Stimulated activated CD4-positive, alpha-beta T cell treated with anti-CD3 and anti-CD28 coated beads, Interleukin-1b, Interleukin-23, amount 100 ng/mL, for 48 hours (primary cell): Measurements from ENCODE around the gene MTA2.

Experiments used
- DNase-seq: peaks from one replicate; pipeline ENCODE4 v3.0.0-alpha.2; 2020

Gene MTA2

DNA sequence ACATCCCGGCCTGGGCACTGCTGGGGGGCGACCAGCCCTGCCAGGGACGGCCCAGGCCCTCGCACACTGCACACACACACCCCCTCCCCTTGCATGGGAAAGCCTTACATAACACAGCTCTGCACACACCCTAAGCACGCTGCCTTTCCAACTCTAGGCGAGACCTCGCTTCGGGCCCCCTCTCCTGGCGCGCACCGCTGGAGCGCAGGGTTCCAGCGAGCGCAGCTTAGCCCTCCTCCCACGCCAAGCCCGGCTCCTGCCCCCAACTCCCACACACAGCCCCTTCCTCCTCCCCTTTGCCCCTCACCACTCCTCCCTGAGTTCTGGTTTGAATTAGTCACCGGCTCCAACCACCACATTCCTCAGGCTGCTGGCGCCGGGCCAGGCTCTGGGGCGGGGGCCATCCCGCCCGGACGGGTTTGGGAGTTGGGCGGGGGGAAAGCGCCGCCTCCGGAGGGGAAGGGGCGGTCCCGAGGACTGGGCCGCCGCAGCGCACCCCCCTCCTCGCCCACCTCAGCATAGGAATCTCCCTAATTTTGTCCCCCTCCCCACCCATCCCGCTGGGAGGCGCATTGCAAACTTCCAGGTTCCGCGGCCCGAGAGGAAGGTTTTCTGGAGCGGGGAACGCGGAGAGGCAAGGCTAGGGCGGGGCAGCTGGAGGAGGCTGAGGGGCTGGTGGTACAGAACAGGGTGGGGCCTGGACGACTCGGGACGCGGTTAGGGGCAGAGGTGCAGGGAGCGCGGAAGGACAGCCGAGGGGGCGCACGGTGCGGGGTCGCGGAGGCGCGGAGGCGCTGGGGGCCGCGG is 56.0 kb downstream of the MTA2 start:
- DNase-seq, result no peak

- no peak for DNase-seq
These were observed 56.9 kb downstream of the MTA2 start for GRCh38 chr11:62544581-62545436.

DNA sequence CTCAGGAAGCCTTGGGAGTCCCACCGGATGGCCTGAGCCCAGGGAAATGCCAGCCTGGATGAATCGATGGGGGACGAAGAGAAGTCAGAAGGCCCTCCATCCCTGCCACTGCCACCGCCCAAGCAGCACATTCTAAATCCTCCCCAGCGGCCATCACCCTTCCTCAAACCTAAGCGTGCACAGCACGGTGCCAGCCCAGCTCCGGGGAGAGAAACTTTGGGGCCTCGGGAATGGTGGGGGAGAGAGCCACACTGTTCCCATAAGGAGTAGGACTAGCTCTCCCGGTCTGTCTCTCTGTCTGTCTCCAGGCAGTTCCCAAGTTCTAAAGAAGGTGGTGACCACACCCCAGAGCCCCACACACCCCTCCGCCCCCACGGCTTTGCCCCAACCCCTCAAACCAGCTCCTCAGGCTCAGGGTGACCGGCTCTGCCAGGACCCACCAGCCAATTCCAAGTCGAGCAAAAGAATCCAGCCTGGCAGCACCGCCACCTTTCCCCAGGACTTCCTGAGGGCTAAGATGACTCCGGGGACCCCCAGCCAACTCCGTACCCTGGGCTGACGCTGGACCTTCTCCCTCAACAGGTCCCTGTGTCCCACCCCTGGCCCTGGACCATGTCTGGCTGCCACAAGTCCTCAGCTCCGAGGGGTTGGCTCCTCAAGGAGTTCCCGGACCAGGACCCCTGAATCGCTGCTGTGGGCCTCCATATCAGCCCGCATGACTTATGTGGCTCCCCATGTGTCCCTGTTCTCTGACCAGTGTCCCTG is 57.8 kb downstream of the MTA2 start:
- DNase-seq, result no peak
